AG09319 (cell line): ENCODE data around the gene ZNF155.

Experiments
- DNase-seq: peaks from one replicate; pipeline ENCODE4 v3.0.0-alpha.2; 2010; ENCODE audit warnings: low read depth; ENCODE audit errors: extremely low read depth
- CTCF ChIP-seq: IDR thresholded peaks from 2 replicates; pipeline ENCODE4 v1.5.1; 2011; ENCODE audit warnings: low read depth, mild to moderate bottlenecking, inconsistent platforms, low read length, moderate library complexity

The ZNF155 gene

GRCh38 chr19:44042147-44042546, 58.2 kb downstream of the ZNF155 start:
- no peak for DNase-seq
- TF ChIP-seq CTCF: no peak
